Cardiac muscle cell (in vitro differentiated cells and primary cell): ENCODE measurements around the gene PRKAR1B. TPM values are rescaled to one million over a fixed set of nuclear protein-coding genes. Genes with fewer than 3 reads are reported as not detected.

Experiments used
- DNase-seq, 2 donors: peaks; one replicate each; pipeline versions ENCODE4 v3.0.0 to v3.0.0-alpha.2; 2010 to 2017; ENCODE audit warnings: low read depth in 1 of 2, low spot score in 1 of 2
- H3K27ac ChIP-seq: fragments of 200-600 bp; sonication (generic); 2 replicates; pipeline ENCODE4 v1.5.1; 2016
- H3K27me3 ChIP-seq: fragments of 200-600 bp; sonication (generic); 2 replicates; pipeline ENCODE4 v1.6.0; 2016; ENCODE audit warnings: control low read depth
- H3K36me3 ChIP-seq: fragments of 200-600 bp; sonication (generic); 2 replicates; pipeline ENCODE4 v1.5.1; 2016; ENCODE audit warnings: control low read depth
- H3K4me1 ChIP-seq: fragments of 200-600 bp; sonication (generic); 2 replicates; pipeline ENCODE4 v1.8.1; 2017; ENCODE audit warnings: low read depth, mild to moderate bottlenecking, mixed run types
- H3K4me3 ChIP-seq: fragments of 200-600 bp; sonication (generic); 2 replicates; pipeline ENCODE4 v1.5.1; 2016; ENCODE audit warnings: mild to moderate bottlenecking
- H3K9me3 ChIP-seq: fragments of 200-600 bp; sonication (generic); 2 replicates; pipeline ENCODE4 v1.5.1; 2017; ENCODE audit warnings: low read depth, mild to moderate bottlenecking, control low read depth
- polyA plus RNA-seq: library from polyadenylated mRNA; unstranded; fragments of >200 nt; fragmentation: Nextera tagmentation; extraction: Ambion mirVana; gene quantifications from 2 replicates; pipeline ENCODE4 v1.2.1, GENCODE V29; 2016
- total RNA-seq: library from RNA; depleted of rRNA; stranded (reverse); fragments of >200 nt; gene quantifications from 2 replicates; pipeline ENCODE4 v1.2.3, GENCODE V29; 2016
- TF ChIP-seq, protein P1 (sequence below): IDR thresholded peaks from 2 replicates; pipeline ENCODE4 v1.5.1; 2012; ENCODE audit warnings: low read depth, mild to moderate bottlenecking, low read length

PRKAR1B gene
- total and polyA plus RNA-seq, 2 experiments from 2014 or later: 32.8 to 40.2 TPM

DNA sequence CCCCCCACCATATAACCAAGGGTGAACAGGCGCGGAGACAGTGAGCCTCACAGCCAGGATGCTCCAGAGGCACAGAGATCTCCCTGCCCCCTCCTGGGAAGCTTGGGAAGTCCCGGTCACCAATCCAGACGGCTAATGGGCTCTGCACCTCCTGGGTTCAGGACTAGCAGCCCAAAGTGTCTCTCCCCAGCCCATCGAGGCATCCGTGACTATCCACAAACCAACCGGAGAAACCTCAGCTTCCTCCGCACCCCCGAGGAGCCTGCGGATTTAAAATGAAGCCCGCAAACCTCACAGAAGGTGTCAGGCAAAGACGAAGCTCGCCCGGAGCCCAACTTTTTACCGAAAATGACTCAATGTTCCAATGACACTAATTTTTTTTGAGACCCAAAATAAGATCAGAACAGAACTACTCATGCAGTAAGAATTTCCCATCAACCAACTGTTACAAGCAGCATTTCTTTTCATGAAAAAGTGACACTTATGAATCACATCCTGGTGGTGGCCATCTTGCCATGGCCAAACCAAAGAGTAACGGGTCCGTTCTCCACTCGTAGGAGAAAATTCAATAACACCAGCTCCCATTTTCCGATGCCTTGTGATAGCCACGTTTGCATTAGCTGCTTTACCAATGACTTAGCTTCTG is 213.4 kb downstream of the PRKAR1B start:
- Histone ChIP-seq H3K27me3 (peaks cover 6% of the 10 kb centered on the region), H3K4me1 (peaks cover 12% of the 10 kb centered on the region), H3K9me3 (no peaks in the 10 kb centered on the region), H3K36me3 (no peaks in the 10 kb centered on the region), H3K4me3 (no peak overlapping the region), H3K27ac (no peak overlapping the region)
- peak in 1 of 2 donors; percentile 40 for DNase-seq
- TF ChIP-seq, protein P1, sequence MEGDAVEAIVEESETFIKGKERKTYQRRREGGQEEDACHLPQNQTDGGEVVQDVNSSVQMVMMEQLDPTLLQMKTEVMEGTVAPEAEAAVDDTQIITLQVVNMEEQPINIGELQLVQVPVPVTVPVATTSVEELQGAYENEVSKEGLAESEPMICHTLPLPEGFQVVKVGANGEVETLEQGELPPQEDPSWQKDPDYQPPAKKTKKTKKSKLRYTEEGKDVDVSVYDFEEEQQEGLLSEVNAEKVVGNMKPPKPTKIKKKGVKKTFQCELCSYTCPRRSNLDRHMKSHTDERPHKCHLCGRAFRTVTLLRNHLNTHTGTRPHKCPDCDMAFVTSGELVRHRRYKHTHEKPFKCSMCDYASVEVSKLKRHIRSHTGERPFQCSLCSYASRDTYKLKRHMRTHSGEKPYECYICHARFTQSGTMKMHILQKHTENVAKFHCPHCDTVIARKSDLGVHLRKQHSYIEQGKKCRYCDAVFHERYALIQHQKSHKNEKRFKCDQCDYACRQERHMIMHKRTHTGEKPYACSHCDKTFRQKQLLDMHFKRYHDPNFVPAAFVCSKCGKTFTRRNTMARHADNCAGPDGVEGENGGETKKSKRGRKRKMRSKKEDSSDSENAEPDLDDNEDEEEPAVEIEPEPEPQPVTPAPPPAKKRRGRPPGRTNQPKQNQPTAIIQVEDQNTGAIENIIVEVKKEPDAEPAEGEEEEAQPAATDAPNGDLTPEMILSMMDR: no peak

DNA sequence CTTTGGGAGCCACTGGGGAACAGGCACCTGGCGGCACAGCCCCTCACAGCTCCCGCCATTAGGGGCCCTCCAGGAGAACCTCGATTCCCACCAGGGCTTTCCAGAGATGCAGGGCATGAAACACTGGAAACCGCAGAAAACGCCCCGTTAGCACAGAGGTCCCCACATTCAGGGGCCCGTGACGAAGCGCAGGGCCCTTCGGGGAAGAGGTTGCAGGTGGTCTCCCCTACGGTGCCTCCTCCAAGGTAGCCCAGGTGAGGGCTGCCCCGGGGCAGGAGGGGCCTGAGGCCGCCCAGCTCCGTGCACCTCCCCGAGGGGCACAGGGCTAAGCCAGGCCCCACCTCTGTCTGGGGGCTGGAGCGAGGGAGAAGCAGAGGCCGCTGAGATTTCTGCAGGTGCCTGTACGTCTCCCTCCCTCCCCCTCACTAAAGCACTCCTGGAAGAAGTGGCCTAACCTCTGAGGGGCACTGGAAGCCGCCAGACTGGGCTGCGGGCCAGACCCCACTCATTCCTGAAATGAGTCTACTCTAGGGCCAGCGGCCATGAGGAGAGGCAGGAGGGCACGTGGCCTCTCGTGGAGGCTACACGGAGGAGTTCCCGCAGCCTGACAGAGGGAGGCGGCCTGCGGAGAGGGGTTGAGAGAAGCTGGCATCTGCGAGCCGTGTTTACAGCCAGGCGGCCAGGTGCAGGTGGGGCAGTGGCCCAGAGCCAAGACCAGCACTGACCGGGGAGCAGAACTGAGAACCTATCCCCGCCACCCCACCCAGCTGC is 214.4 kb downstream of the PRKAR1B start:
- TF ChIP-seq, protein P1: no peak
- peak in 1 of 2 donors; percentile 23 for DNase-seq
- no peak overlapping the region for H3K4me3 ChIP-seq
- no peaks in the 10 kb centered on the region for H3K9me3 ChIP-seq
- no peaks in the 10 kb centered on the region for H3K36me3 ChIP-seq
- H3K27me3 ChIP-seq: peaks cover 6% of the 10 kb centered on the region
- no peak overlapping the region for H3K27ac ChIP-seq
- peaks cover 12% of the 10 kb centered on the region for H3K4me1 ChIP-seq

DNA sequence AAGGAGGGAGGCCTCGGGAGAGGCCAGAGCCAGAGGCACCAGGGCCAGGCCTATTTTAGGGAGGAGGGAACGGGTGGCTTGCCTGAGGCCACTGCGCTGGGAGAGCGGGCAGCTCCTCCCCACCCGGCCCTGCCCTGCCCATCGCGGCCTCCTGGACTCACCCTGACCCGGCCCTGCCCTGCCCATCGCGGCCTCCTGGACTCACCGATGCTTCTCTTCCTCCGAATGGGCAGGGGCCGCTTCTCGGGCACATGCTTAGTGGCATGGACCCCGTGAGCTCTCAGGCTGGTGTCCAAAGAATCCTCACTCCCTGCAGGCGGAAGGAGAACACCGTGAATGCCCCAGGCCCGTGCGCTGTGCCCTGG is 215.0 kb downstream of the PRKAR1B start:
- H3K4me1 ChIP-seq: peaks cover 12% of the 10 kb centered on the region
- H3K27me3 ChIP-seq: peaks cover 6% of the 10 kb centered on the region
- TF ChIP-seq, protein P1: no peak
- no peaks in the 10 kb centered on the region for H3K36me3 ChIP-seq
- no peak overlapping the region for H3K4me3 ChIP-seq
- H3K27ac ChIP-seq: no peak overlapping the region
- H3K9me3 ChIP-seq: no peaks in the 10 kb centered on the region
- no peak for DNase-seq

DNA sequence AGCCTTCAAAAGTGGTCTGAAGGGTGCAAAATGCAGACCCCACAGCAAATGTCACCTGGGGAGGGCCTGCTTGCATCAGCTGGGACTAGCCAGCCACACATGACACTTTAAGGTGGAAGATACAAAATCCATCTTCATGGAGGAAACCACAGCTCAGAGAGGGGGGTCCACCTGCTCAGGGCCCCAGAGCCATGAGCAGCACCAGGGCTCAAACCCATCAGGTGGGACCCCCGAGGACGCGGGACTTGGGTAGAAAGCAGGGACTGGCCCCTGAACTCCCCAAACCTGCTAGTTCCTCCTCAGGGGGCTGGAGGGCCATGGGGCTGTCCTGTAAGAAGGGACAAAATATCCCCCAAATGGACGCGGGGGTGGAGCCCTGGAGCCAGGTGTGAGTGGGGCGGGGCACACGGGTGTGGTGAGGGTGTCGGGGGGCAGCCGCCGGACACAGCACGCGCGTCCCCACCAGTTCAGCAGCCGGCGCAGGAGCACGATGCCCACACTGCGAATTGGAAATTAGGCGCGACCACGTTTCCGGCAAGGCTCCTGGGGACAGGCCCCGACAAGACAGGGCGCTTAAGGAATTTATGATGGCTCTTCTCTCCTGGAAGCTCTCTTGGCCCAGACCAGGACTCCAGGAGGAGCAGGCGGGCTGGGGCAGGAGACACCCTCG is 215.5 kb downstream of the PRKAR1B start:
- Histone ChIP-seq H3K4me1 (peaks cover 12% of the 10 kb centered on the region), H3K9me3 (no peaks in the 10 kb centered on the region), H3K27ac (no peak overlapping the region), H3K27me3 (peaks cover 6% of the 10 kb centered on the region), H3K4me3 (no peak overlapping the region), H3K36me3 (no peaks in the 10 kb centered on the region)
- no peak for DNase-seq
- TF ChIP-seq, protein P1: no peak

DNA sequence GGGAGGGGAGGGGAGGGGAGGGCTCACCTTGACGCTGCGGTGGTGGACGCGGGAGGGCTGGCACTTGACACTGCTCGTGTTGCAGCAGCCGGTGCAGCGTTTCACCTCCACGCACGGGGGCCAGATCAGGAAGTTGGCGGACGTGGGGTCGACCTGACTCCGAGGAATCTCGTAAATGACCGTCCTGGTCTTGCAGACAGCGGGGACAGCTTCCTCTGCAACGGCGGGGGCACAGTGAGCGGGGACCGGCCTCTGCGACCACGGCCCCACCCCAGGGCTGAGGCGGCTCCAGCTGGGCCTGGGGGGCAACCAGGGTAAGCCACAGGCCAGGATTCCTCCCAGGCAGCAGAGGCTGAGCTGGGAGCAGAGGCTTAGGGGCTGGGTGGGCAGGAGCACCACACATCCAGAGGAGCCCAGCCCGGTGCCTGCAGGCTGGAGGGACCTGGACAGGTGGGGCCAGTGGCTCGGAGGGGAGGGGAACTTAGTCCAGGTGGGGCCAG is 216.2 kb downstream of the PRKAR1B start:
- DNase-seq: no peak
- H3K9me3 ChIP-seq: no peaks in the 10 kb centered on the region
- TF ChIP-seq, protein P1: no peak

More for the DNA sequence above, 216.2 kb downstream of the PRKAR1B start:
- Histone ChIP-seq H3K4me3 (no peak overlapping the region), H3K36me3 (no peaks in the 10 kb centered on the region), H3K27me3 (peaks cover 3% of the 10 kb centered on the region), H3K4me1 (peaks cover 6% of the 10 kb centered on the region), H3K27ac (no peak overlapping the region)
